Breast epithelium (tissue), 4 donors: ENCODE measurements around the gene RAD23B. TPM values are rescaled to one million over a fixed set of nuclear protein-coding genes. Genes with fewer than 3 reads are reported as not detected.

Experiments used
- DNase-seq, 2 donors: peaks; one replicate each; pipeline ENCODE4 v3.0.0-alpha.2; 2019; ENCODE audit warnings: low spot score in 2 of 2
- H3K27ac ChIP-seq, 2 donors: fragments of 200-600 bp; sonication (generic) in 1 of 2; one replicate each; pipeline ENCODE4 v1.5.1; 2016 to 2019; ENCODE audit warnings: mild to moderate bottlenecking in 1 of 2
- H3K27me3 ChIP-seq, 2 donors: fragments of 200-600 bp; sonication (generic) in 1 of 2; one replicate each; pipeline versions ENCODE4 v1.5.1 to v1.6.0; 2017 to 2019; ENCODE audit warnings: control low read depth in 1 of 2, mild to moderate bottlenecking in 1 of 2
- H3K36me3 ChIP-seq: fragments of 200-600 bp; one replicate; pipeline ENCODE4 v1.5.1; 2019
- H3K4me1 ChIP-seq, 2 donors: fragments of 200-600 bp; sonication (generic); one replicate each; pipeline ENCODE4 v1.5.1; 2016 to 2019; ENCODE audit warnings: control low read depth in 1 of 2
- H3K4me3 ChIP-seq, 3 donors: fragments of 200-600 bp; sonication (generic); 1 replicate in 2 of 3; 2 replicates in 1 of 3; pipeline ENCODE4 v1.5.1; 2016 to 2019; ENCODE audit warnings: mild to moderate bottlenecking in 3 of 3, moderate library complexity in 2 of 3
- H3K9me3 ChIP-seq, 2 donors: fragments of 200-600 bp; sonication (generic) in 1 of 2; one replicate each; pipeline ENCODE4 v1.5.1; 2016 to 2019; ENCODE audit warnings: control low read depth in 1 of 2
- CTCF ChIP-seq, 3 donors: fragments of 450-650 bp; IDR thresholded peaks; one replicate each; pipeline ENCODE4 v1.5.1; 2016 to 2017; ENCODE audit warnings: antibody characterized with exemption in 3 of 3, mild to moderate bottlenecking in 3 of 3, moderate library complexity in 3 of 3
- POLR2A ChIP-seq: fragments of 450-650 bp; IDR thresholded peaks from one replicate; pipeline ENCODE4 v1.6.1; 2016; ENCODE audit warnings: antibody characterized with exemption, mild to moderate bottlenecking, moderate library complexity
- POLR2AphosphoS5 ChIP-seq, 3 donors: sonication (generic); formaldehyde crosslinking; IDR thresholded peaks; one replicate each; pipeline ENCODE4 v1.6.1; 2017; ENCODE audit warnings: antibody characterized with exemption in 3 of 3
- intact Hi-C: fragments of 100-400 bp; cut with DNase I; formaldehyde crosslinking; loops from one replicate; pipeline ENCODE4 v1.15.1; 2023; ENCODE audit warnings: low total_unique reads
- total RNA-seq, 3 donors: library from RNA; depleted of rRNA; stranded (reverse); fragments of >200 nt; gene quantifications; one replicate each; pipeline ENCODE4 v1.1.0, GENCODE V29; 2016

The RAD23B gene
- total RNA-seq, 3 donors from 2014 or later: 63.6 to 70.2 (median 68.1) TPM

GRCh38 chr9:107378006-107378405 lies 94.9 kb downstream of the RAD23B start:
- H3K27me3 ChIP-seq: no peaks in the 10 kb centered on the region

More at GRCh38 chr9:107378006-107378405, 94.9 kb downstream of the RAD23B start:
- no peak for TF ChIP-seq POLR2A
- TF ChIP-seq POLR2AphosphoS5 (IDR thresholded peaks at IDR 0.05): no peak
- no peak for TF ChIP-seq CTCF (IDR thresholded peaks at IDR 0.05)
- Histone ChIP-seq H3K4me1 (no peaks in the 10 kb centered on the region), H3K27ac (no peak overlapping the region), H3K36me3 (no peaks in the 10 kb centered on the region), H3K9me3 (no peaks in the 10 kb centered on the region), H3K4me3 (no peak overlapping the region)
- intact Hi-C loops: no loop called here
- no peak for DNase-seq

Other genes with a start within 250 kb of the RAD23B start
- 100 to 1,000 TPM in 1 of 3 donors, 10 to 100 TPM in 2; 52.7 to 165 (median 53.4) TPM for gene KLF4, start 206.5 kb downstream of the RAD23B start, total RNA-seq